Measurements from ENCODE around the gene CDH16. TPM values are rescaled to one million over a fixed set of nuclear protein-coding genes. Genes with fewer than 3 reads are reported as not detected.
"Not testable (repeated sequence)": the region's sequence is repeated elsewhere in the genome, so short reads cannot be mapped to it uniquely, and the experiment has no call there.

Gene CDH16
- total RNA-seq, 1 donor from 2014 or later = not detected

DNA sequence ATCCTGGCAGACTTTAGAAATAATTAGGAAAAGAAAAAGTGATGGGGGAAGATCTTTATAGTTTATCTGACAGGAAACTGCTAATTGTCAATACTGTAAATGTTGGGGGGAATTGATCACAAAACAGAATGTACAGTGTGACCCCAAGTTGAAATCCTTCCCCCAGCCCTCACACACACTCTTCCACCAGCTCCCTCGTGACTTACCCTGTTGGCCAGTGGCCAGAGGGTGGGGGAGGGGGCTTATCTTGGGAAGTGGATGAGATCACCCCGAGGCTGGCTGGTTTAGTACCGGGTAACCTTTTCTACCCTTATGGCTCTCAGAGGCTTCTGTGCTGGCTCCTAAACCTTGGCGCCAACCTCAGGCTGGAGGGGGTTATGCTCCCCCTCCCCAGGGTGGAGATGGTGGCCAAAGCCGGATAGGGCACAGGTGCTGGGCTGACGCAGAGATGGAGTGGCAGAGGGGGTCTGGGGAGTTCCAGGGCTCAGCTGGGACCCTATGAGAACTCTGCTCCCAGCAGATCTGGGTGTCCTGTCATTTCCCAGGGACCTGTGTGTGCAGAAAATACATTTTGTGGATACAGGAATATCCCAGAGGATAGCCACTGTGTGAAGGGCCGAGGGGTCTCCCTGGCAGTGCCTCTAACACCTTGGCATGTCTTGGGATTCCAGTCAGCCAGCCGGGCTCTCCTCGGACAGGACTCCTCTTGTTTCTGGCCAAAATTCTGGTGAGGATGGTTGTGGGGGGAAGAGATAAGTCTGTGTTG, 18.6 kb downstream of the CDH16 start:
- DNase-seq = peak; percentile 86
- Mint-ChIP-seq H3K36me3 (ENCODE audit: unreplicated experiment) (no peaks in the 10 kb centered on the region), H3K27ac (ENCODE audit: unreplicated experiment) (peak overlapping the region; percentile 90), H3K27me3 (ENCODE audit: unreplicated experiment) (peaks cover 13% of the 10 kb centered on the region), H3K4me3 (ENCODE audit: unreplicated experiment) (peak overlapping the region; percentile 69), H3K9me3 (ENCODE audit: unreplicated experiment) (peaks cover 6% of the 10 kb centered on the region), H3K4me1 (ENCODE audit: low read depth, unreplicated experiment) (peaks cover 34% of the 10 kb centered on the region)
- TF ChIP-seq, protein P1, sequence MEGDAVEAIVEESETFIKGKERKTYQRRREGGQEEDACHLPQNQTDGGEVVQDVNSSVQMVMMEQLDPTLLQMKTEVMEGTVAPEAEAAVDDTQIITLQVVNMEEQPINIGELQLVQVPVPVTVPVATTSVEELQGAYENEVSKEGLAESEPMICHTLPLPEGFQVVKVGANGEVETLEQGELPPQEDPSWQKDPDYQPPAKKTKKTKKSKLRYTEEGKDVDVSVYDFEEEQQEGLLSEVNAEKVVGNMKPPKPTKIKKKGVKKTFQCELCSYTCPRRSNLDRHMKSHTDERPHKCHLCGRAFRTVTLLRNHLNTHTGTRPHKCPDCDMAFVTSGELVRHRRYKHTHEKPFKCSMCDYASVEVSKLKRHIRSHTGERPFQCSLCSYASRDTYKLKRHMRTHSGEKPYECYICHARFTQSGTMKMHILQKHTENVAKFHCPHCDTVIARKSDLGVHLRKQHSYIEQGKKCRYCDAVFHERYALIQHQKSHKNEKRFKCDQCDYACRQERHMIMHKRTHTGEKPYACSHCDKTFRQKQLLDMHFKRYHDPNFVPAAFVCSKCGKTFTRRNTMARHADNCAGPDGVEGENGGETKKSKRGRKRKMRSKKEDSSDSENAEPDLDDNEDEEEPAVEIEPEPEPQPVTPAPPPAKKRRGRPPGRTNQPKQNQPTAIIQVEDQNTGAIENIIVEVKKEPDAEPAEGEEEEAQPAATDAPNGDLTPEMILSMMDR (IDR thresholded peaks at IDR 0.05; ENCODE audit: partially characterized antibody, unreplicated experiment) = no peak

DNA sequence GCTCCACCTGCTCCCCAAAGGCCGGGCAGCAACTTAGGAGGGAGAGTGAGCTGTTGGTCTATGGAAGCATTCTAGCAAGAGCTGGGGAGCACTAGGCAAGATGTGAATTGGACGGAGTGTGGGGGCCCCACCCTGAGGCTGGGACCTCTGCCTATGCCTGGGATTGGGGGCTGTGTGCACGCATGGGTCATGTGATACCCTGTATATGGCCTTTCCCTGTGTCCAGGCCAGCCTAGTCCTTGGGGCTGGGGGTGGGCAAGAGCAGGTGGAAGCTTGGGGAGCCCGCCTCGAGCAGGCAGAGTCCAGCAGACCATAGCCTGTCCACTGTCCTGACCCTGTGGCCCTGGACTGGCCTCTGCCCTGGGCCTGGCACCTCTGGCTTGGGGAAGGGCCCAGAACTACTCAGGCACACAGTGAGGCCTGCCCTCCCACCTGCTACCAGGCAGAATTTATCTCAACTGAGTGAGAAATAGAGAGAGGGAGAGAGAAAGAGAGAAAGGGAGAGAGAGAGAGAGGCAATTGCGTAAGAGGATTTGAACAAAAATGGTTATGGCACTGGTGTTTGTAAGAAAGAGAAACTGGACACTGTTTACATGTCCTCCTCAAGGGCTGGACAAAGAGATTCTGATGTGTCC, 19.3 kb downstream of the CDH16 start:
- Mint-ChIP-seq H3K4me1 (ENCODE audit: low read depth, unreplicated experiment) (peaks cover 34% of the 10 kb centered on the region), H3K27me3 (ENCODE audit: unreplicated experiment) (peaks cover 13% of the 10 kb centered on the region), H3K9me3 (ENCODE audit: unreplicated experiment) (peaks cover 9% of the 10 kb centered on the region), H3K4me3 (ENCODE audit: unreplicated experiment) (peak overlapping the region; percentile 69), H3K36me3 (ENCODE audit: unreplicated experiment) (no peaks in the 10 kb centered on the region), H3K27ac (ENCODE audit: unreplicated experiment) (peak overlapping the region; percentile 90)
- TF ChIP-seq, protein P1 (IDR thresholded peaks at IDR 0.05; ENCODE audit: partially characterized antibody, unreplicated experiment) = no peak
- DNase-seq = no peak

DNA sequence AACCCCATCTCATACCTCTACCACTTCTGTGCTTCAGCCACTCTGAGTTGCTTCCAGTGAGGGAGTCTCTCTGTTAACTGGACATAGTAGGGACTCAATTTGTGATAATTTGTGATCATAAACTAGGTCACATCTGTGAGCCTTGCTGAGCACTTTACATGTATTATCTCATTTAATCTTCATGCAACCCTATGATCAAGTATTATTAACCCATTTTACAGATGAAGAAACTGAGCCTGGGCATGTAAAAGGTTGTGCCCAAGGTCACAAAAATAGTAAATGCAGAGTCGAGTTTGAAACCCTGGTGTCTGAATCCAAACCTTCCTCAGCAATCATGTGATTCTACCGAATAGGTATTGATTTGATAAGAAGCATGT, 19.8 kb downstream of the CDH16 start:
- H3K36me3 Mint-ChIP-seq (ENCODE audit: unreplicated experiment) = no peaks in the 10 kb centered on the region
- TF ChIP-seq, protein P1 (IDR thresholded peaks at IDR 0.05; ENCODE audit: partially characterized antibody, unreplicated experiment) = no peak
- H3K4me3 Mint-ChIP-seq (ENCODE audit: unreplicated experiment) = no peak overlapping the region
- peaks cover 10% of the 10 kb centered on the region for H3K9me3 Mint-ChIP-seq (ENCODE audit: unreplicated experiment)
- no peak for DNase-seq
- H3K27me3 Mint-ChIP-seq (ENCODE audit: unreplicated experiment) = peaks cover 13% of the 10 kb centered on the region
- peaks cover 34% of the 10 kb centered on the region for H3K4me1 Mint-ChIP-seq (ENCODE audit: low read depth, unreplicated experiment)
- H3K27ac Mint-ChIP-seq (ENCODE audit: unreplicated experiment) = peak overlapping the region; percentile 70

DNA sequence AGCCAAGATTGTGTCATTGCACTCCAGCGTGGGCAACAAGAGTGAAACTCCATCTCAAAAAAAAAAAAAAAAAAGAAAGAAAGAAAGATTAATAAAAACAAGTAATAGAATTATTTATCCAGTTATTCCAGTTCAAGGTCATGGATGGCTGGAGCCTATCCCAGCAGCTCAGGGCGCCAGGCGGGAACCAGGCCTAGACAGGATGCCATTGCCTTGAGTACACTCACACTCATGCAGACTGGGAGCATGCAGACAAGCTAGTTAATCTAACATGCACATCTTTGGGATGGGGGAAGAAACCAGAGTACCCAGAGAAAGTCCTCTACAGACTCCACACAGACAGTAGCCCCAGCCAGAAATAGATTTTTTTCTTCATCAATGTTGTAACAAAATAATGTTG, 20.5 kb downstream of the CDH16 start:
- Mint-ChIP-seq H3K4me1 (ENCODE audit: low read depth, unreplicated experiment) (peaks cover 34% of the 10 kb centered on the region), H3K27ac (ENCODE audit: unreplicated experiment) (no peak overlapping the region), H3K36me3 (ENCODE audit: unreplicated experiment) (no peaks in the 10 kb centered on the region), H3K27me3 (ENCODE audit: unreplicated experiment) (peaks cover 13% of the 10 kb centered on the region), H3K9me3 (ENCODE audit: unreplicated experiment) (peaks cover 10% of the 10 kb centered on the region), H3K4me3 (ENCODE audit: unreplicated experiment) (no peak overlapping the region)
- DNase-seq = no peak
- TF ChIP-seq, protein P1 (IDR thresholded peaks at IDR 0.05; ENCODE audit: partially characterized antibody, unreplicated experiment) = no peak

DNA sequence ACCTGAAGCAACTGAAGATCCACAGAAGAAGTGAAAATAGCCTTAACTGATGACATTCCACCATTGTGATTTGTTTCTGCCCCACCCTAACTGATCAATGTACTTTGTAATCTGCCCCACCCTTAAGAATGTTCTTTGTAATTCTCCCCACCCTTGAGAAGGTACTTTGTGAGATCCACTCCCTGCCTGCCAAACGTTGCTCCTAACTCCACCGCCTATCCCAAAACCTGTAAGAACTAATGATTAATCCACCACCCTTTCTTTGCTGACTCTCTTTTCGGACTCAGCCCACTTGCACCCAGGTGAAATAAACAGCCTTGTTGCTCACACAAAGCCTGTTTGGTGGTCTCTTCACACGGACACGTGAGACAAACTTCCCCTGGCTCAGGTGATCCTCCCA, 22.0 kb downstream of the CDH16 start:
- not testable (repeated sequence) for H3K4me3 Mint-ChIP-seq (ENCODE audit: unreplicated experiment); DNase-seq; H3K36me3 Mint-ChIP-seq (ENCODE audit: unreplicated experiment); H3K27me3 Mint-ChIP-seq (ENCODE audit: unreplicated experiment)
- Mint-ChIP-seq H3K9me3 (ENCODE audit: unreplicated experiment) (peaks cover 10% of the 10 kb centered on the region), H3K27ac (ENCODE audit: unreplicated experiment) (peak overlapping the region; percentile 2), H3K4me1 (ENCODE audit: low read depth, unreplicated experiment) (peaks cover 32% of the 10 kb centered on the region)
